HFFc6 (cell line): Measurements from ENCODE around the gene GLYAT. TPM values are rescaled to one million over a fixed set of nuclear protein-coding genes. Genes with fewer than 3 reads are reported as not detected.

ENCODE experiments used
- DNase-seq: peaks from one replicate; pipeline ENCODE4 v3.0.0-alpha.2; 2018
- H3K27ac Mint-ChIP-seq: 2 replicates; pipeline ENCODE4 v1.8.0; 2020; ENCODE audit warnings: mild to moderate bottlenecking, mixed read lengths
- H3K27me3 Mint-ChIP-seq: 2 replicates; pipeline ENCODE4 v1.8.0; 2021; ENCODE audit warnings: mild to moderate bottlenecking, moderate library complexity, mixed read lengths; ENCODE audit not compliant: insufficient read depth
- H3K36me3 Mint-ChIP-seq: 2 replicates; pipeline ENCODE4 v1.8.0; 2021; ENCODE audit warnings: low read depth, mixed read lengths
- H3K4me1 Mint-ChIP-seq: 2 replicates; pipeline ENCODE4 v1.8.0; 2020; ENCODE audit warnings: low read depth, mixed read lengths
- H3K4me3 Mint-ChIP-seq: 2 replicates; pipeline ENCODE4 v1.8.0; 2020; ENCODE audit warnings: mild to moderate bottlenecking, moderate library complexity, mixed read lengths
- H3K9me3 Mint-ChIP-seq: 2 replicates; pipeline ENCODE4 v1.8.0; 2020; ENCODE audit warnings: mild to moderate bottlenecking, mixed read lengths
- CTCF ChIP-seq: fragments of 200-600 bp; sonication (generic); IDR thresholded peaks from 2 replicates; pipeline ENCODE4 v1.5.0; 2021; ENCODE audit warnings: antibody characterized with exemption, mild to moderate bottlenecking
- total RNA-seq, 6 experiments: library from RNA; stranded (reverse); fragmentation: NEBNext Ultra II Directional; extraction: Animal tissue kit (Norgen Biotek cat#: 25700); gene quantifications; 2 replicates in 1 of 6; 3 replicates in 5 of 6; pipeline ENCODE4 v1.2.3, GENCODE V29; 2021

The GLYAT gene
- total RNA-seq, 6 experiments from 2014 or later: not detected

- Mint-ChIP-seq H3K4me1 (peaks cover 7% of the 10 kb centered on the region), H3K27me3 (no peaks in the 10 kb centered on the region), H3K4me3 (no peak overlapping the region)
Measured at GRCh38 chr11:58742140-58742539, 10.4 kb upstream of the GLYAT start.

DNA sequence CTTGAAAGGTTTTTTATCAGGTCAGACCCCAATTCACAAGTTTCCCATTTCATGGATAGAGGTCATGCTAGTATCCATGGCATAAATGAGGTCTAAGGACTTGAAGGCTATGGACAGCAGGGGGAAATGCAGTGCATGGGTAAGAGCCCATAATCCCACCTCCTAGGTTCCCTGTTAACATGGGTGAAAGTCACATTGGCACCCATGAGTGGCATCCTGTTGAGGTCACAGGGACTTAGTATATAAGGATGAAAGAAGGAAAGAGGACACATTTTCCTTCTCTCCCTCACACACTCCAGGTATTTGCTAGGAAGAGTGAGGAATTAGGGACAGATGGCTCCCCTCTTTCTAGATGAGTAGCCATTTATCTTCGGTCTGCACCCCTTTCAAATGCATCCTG lies 9.4 kb upstream of the GLYAT start:
- no peak for DNase-seq
- Mint-ChIP-seq H3K4me1 (peaks cover 7% of the 10 kb centered on the region), H3K27ac (no peak overlapping the region), H3K27me3 (no peaks in the 10 kb centered on the region), H3K9me3 (peaks cover 4% of the 10 kb centered on the region), H3K4me3 (no peak overlapping the region), H3K36me3 (no peaks in the 10 kb centered on the region)
- no peak for TF ChIP-seq CTCF

More at GRCh38 chr11:58742140-58742539, 10.4 kb upstream of the GLYAT start:
- no peak for DNase-seq
- Mint-ChIP-seq H3K27ac (no peak overlapping the region), H3K36me3 (no peaks in the 10 kb centered on the region), H3K9me3 (peaks cover 4% of the 10 kb centered on the region)
- TF ChIP-seq CTCF: no peak

- Mint-ChIP-seq H3K36me3 (no peaks in the 10 kb centered on the region), H3K4me1 (peaks cover 7% of the 10 kb centered on the region), H3K27me3 (no peaks in the 10 kb centered on the region), H3K9me3 (peaks cover 4% of the 10 kb centered on the region; the same call in 1 of the 2 replicates), H3K4me3 (no peak overlapping the region; the same call in 1 of the 2 replicates), H3K27ac (no peak overlapping the region)
- TF ChIP-seq CTCF: no peak
- no peak for DNase-seq
Measured at GRCh38 chr11:58740447-58740846, 8.7 kb upstream of the GLYAT start.

GRCh38 chr11:58739725-58740430 lies 8.1 kb upstream of the GLYAT start:
- peaks cover 4% of the 10 kb centered on the region; the same call in 1 of the 2 replicates for H3K9me3 Mint-ChIP-seq
- peak overlapping the region; percentile 55; the same call in 1 of the 2 replicates for H3K27ac Mint-ChIP-seq
- H3K27me3 Mint-ChIP-seq: no peaks in the 10 kb centered on the region
- peak; percentile 8 for DNase-seq
- peaks cover 7% of the 10 kb centered on the region for H3K4me1 Mint-ChIP-seq
- H3K4me3 Mint-ChIP-seq: peak overlapping the region; percentile 31; the same call in 1 of the 2 replicates
- TF ChIP-seq CTCF: no peak
- no peaks in the 10 kb centered on the region for H3K36me3 Mint-ChIP-seq

DNA sequence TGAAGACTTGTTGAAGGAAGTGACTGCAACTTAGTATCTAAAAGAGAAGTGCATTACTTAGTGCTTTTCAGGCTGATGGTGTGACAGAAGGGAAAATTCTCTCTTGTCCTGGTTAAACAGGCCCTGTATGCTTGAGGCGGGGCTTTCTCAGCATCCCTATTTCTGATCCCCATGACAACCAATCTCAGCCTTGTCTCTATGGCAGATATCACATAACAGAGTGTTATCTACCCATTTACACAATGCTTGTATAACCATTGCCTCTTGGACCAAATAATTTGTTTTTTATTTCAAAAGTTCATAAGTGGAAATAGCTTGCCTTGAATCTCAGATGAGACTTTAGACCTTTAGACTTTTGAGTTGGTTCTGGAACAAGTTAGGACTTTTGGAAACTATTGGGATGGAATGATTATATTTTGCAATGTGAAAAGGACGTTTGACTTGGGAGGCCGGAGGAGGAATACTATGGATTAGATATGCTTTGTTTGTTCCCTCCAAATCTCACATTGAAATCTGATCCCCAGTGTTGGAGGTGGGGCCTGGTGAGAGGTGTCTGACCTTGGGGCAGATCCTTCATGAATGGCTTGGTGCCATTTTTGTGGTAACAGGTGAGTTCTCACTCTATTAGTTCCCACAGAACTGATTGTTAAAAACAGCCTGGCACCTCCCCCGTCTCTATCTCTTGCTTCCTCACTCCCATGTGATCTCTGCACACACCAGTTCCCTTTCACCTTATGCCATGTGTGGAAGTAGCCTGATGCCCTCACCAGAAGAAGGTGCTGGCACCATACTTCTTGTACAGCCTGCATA lies 3.1 kb upstream of the GLYAT start:
- no peak for DNase-seq
- H3K4me3 Mint-ChIP-seq: no peak overlapping the region
- H3K4me1 Mint-ChIP-seq: peaks cover 6% of the 10 kb centered on the region
- no peaks in the 10 kb centered on the region for H3K36me3 Mint-ChIP-seq
- peaks cover 2% of the 10 kb centered on the region; the same call in 1 of the 2 replicates for H3K27me3 Mint-ChIP-seq
- H3K27ac Mint-ChIP-seq: no peak overlapping the region
- H3K9me3 Mint-ChIP-seq: no peaks in the 10 kb centered on the region
- TF ChIP-seq CTCF: no peak
